GM23248 (cell line): ENCODE data around the gene CD164L2.

Experiments used
- EZH2 ChIP-seq: fragments of 200-600 bp; sonication (generic); IDR thresholded peaks from 2 replicates; pipeline ENCODE4 v1.6.1; 2018; ENCODE audit warnings: antibody characterized with exemption, mild to moderate bottlenecking; ENCODE audit not compliant: insufficient read depth, poor library complexity, severe bottlenecking
- EZH2phosphoT487 ChIP-seq: fragments of 200-600 bp; sonication (generic); IDR thresholded peaks from 2 replicates; pipeline ENCODE4 v1.6.1; 2018; ENCODE audit warnings: antibody characterized with exemption, moderate library complexity, mild to moderate bottlenecking, low read depth; ENCODE audit not compliant: insufficient read depth

DNA sequence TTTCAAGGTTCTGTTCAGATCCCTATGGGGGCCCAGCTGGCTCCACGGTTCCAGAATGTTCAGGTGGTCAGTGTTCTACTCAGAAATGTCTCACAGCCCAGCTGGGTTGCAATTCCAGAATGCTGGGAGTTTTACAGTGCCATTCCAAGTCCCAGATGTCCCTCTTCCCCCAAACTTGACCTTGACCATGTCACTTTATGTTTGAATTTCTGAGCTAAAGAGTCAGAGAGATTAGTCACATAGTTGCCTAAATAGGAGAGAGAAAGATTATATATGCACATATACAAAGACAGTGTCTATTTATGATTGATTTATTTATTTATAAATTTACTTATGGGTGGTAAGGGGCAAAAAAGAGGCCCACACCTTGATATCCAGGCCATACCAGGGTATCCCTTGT is 11.8 kb upstream of the CD164L2 start:
- TF ChIP-seq EZH2 (no peak), EZH2phosphoT487 (no peak)
